ENCODE measurements around the gene CD79A.

- TF ChIP-seq POLR2AphosphoS5 (IDR thresholded peaks at IDR 0.05; ENCODE audit: low read depth, low read length) (no peak), POLR2A (IDR thresholded peaks at IDR 0.05; ENCODE audit: low read depth, low read length) (no peak)
These were observed 30.0 kb downstream of the CD79A start for GRCh38 chr19:41906916-41907680.

Data from GM12891 (cell line).